GM13977 (cell line): Measurements from ENCODE around the gene CDC20B.
A peak's percentile ranks its signal among the peaks of the same experiment; 100 is the strongest.

Source experiments
- DNase-seq: peaks from one replicate; pipeline ENCODE4 v3.0.0; 2012; ENCODE audit warnings: low spot score
- in situ Hi-C: fragments of 300-500 bp; cut with MboI; formaldehyde crosslinking; loops from one replicate; pipeline ENCODE4 v1.12.0; 2022; ENCODE audit warnings: low sequenced_read_pairs, low pct_unique_long_range_greater_than_20kb, mixed read lengths, inconsistent platforms; ENCODE audit not compliant: unreplicated experiment
- TF ChIP-seq, protein P1 (sequence below): IDR thresholded peaks from 2 replicates; pipeline ENCODE4 v1.5.1; 2012; ENCODE audit warnings: mild to moderate bottlenecking, control low read depth; ENCODE audit not compliant: insufficient read depth; ENCODE audit errors: extremely low read depth, missing control alignments

The CDC20B gene

DNA sequence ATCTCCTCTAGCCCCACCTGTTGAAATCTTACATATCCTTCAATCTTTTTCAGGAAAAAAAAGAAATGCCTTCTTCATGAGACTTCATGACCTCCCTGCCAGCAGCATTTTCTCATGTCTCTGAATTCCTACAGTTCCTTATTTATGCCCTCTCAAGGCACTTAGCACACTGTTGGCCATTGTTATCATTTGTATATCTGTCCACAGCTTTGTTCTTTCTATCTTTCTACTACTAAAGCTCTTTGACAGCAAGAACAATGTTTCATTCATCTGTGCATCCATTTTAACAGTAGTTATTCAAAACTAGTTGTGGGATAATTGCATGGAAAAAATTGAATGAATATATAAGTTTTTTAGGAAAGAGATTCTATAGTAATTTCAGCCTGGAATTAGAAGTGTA, 91.4 kb downstream of the CDC20B start:
- no peak for DNase-seq
- TF ChIP-seq, protein P1, sequence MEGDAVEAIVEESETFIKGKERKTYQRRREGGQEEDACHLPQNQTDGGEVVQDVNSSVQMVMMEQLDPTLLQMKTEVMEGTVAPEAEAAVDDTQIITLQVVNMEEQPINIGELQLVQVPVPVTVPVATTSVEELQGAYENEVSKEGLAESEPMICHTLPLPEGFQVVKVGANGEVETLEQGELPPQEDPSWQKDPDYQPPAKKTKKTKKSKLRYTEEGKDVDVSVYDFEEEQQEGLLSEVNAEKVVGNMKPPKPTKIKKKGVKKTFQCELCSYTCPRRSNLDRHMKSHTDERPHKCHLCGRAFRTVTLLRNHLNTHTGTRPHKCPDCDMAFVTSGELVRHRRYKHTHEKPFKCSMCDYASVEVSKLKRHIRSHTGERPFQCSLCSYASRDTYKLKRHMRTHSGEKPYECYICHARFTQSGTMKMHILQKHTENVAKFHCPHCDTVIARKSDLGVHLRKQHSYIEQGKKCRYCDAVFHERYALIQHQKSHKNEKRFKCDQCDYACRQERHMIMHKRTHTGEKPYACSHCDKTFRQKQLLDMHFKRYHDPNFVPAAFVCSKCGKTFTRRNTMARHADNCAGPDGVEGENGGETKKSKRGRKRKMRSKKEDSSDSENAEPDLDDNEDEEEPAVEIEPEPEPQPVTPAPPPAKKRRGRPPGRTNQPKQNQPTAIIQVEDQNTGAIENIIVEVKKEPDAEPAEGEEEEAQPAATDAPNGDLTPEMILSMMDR, result no peak
- in situ Hi-C loops, result no loop called here

DNA sequence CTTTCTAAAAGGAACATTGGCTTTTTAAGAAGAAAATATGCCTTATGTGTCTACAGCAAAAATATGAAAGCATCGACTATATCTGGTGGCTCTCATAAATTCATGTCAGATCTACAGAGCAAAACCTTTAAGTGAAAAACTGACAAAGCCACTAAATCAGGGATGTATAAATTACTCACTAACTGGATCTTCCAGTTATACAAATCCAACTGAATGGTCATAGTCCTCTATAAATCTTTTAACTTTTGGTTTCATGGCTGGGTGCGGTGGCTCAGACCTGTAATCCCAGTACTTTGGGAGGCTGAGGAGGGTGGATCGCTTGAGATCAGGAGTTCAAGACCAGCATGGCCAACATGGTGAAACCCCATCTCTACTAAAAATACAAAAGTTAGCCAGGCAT, 99.8 kb downstream of the CDC20B start:
- in situ Hi-C loops, result no loop called here
- TF ChIP-seq, protein P1, result no peak
- no peak for DNase-seq

DNA sequence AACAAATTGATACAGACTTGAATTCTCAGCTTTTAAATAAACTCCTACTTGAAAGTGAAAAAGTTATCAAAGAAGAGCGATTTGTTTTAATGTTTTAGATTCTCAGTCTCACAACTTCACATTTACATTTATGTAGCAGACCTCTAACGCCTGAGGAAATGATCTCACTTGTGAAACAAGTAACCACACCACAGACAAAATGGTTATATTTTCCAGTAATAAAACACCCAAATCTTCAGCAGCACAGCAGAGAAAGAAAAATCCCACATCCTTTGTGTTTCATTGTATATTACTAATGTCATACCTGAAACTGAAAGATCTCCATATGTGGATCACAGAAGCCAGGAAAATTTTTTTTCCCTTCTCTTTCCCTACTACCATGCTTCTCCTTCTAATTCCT, 100.3 kb downstream of the CDC20B start:
- TF ChIP-seq, protein P1, result no peak
- in situ Hi-C loops, result no loop called here
- peak; percentile 18 for DNase-seq

DNA sequence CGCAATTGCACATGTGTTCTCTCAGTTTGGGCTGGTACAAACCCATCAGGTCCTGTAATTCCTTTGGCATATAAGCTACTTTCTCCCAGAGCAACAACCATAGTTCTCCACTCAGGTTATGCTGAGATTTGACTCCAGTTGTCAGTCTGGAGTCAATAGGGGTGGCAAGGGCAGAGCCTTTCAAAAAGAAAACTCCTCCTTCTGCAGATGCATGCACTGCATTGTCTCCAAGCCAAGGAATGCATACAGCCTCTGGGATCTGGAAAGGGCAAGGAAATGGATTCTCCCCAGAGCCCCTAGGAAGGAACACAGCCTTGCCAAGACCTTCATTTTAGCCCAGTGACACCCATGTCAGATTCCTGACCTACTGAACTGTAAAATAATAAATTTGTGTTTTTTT, 101.6 kb downstream of the CDC20B start:
- TF ChIP-seq, protein P1, result no peak
- in situ Hi-C loops, result no loop called here
- DNase-seq, result no peak

DNA sequence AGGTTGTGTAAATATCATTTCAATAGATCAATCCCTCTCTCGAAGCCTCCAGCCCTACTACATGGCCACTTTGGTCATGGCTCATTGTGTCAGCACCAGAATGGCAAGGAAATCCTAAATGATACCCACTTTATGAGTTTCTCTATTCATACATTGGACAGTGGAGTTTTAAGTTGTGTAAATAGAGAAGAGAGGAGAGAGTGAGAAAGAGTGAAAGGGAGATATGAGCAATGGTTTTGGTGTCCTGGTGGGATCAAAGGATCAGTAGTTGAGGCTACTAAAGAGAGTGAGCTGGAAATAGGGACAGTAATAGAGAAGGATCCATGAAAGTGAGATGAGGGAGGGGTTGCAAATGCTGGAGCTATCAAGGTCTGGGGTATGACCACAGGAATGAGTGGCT, 102.0 kb downstream of the CDC20B start:
- TF ChIP-seq, protein P1, result no peak
- in situ Hi-C loops, result no loop called here
- no peak for DNase-seq

DNA sequence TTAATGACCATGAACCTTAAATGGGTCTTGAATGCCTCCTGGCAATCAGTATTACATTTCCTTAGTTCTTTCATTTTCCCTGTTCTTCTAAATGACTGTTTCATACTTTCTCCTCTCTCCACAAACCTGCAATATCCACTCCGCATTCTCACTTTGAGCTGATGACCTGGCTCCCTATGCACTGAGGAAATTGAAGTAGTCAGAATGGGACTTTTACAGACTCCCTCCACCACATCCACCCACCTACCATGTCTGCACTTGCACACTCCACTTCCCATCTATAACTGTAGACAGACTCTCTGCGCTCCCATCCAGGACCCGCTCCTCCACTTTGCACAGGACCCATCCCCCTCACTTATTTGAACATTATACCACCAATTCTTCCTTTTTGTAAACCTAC, 106.7 kb downstream of the CDC20B start:
- in situ Hi-C loops, result no loop called here
- DNase-seq, result no peak
- TF ChIP-seq, protein P1, result no peak

DNA sequence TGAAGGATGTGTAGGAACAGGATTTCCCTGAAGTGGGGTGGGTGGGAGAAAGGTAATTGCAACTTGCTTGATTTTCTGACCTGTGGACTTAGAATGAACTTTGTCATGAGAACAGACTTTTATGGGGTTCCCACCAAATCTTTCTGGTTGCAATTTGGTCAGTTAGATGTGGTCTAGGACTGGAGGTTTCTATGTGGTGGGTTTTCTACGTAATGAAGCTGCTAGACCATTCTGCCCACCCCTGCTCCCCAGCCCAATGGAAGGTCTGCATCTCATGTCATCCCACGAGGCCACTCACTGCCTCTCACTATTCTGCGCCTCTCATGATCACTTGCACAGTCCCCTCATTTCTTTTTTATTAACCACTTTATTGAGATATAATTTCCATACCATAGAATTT, 108.5 kb downstream of the CDC20B start:
- in situ Hi-C loops, result no loop called here
- DNase-seq, result no peak
- TF ChIP-seq, protein P1, result no peak
